DND-41 (cell line): ENCODE measurements around the gene GSTM5.

ENCODE experiments used
- CTCF ChIP-seq: IDR thresholded peaks from 2 replicates; pipeline ENCODE4 v1.5.1; 2012; ENCODE audit warnings: borderline replicate concordance, low read length, moderate library complexity, mild to moderate bottlenecking; ENCODE audit not compliant: poor library complexity, severe bottlenecking; ENCODE audit errors: extremely low read depth
- EZH2 ChIP-seq: IDR thresholded peaks from 3 replicates; pipeline ENCODE4 v1.6.1; 2012; ENCODE audit warnings: borderline replicate concordance, low read depth, mild to moderate bottlenecking, moderate library complexity, low read length, inconsistent platforms; ENCODE audit not compliant: severe bottlenecking

GRCh38 chr1:109721042-109721441 lies 9.0 kb downstream of the GSTM5 start:
- TF ChIP-seq CTCF, result no peak
- TF ChIP-seq EZH2, result no peak
